PFSK-1 (cell line): ENCODE data around the gene PCSK9.

Experiments
- POLR2AphosphoS5 ChIP-seq: IDR thresholded peaks from 2 replicates; pipeline ENCODE4 v1.6.1; 2012; ENCODE audit warnings: low read depth, mild to moderate bottlenecking, control low read depth, low read length, moderate library complexity
- REST ChIP-seq, 2 experiments: IDR thresholded peaks; 2 replicates each; pipeline versions ENCODE4 v1.6.1 to v1.8.0; 2011 to 2012; ENCODE audit warnings: low read depth in 2 of 2, low read length in 2 of 2, control low read depth in 1 of 2, inconsistent platforms in 1 of 2, mild to moderate bottlenecking in 1 of 2, moderate library complexity in 1 of 2; ENCODE audit not compliant: insufficient read depth in 1 of 2
- SIN3A ChIP-seq: IDR thresholded peaks from 2 replicates; pipeline ENCODE4 v1.6.1; 2012; ENCODE audit warnings: mild to moderate bottlenecking, low read length, moderate library complexity, borderline replicate concordance; ENCODE audit not compliant: insufficient read depth

GRCh38 chr1:54996359-54996868, 42.9 kb upstream of the PCSK9 start:
- TF ChIP-seq POLR2AphosphoS5 (no peak), REST (IDR thresholded peaks at IDR 0.05; ENCODE audit: insufficient read depth in 1 of 2, low read depth in 2 of 2, low read length in 2 of 2) (no peak), SIN3A (no peak)
